ENCODE measurements around the gene ALKBH3. TPM values are rescaled to one million over a fixed set of nuclear protein-coding genes. Genes with fewer than 3 reads are reported as not detected.

Gene ALKBH3
- total RNA-seq, 1 experiment from 2014 or later: 18.8 TPM

GRCh38 chr11:43950311-43950855 lies 69.8 kb downstream of the ALKBH3 start:
- Histone ChIP-seq H4K20me1 (ENCODE audit: control insufficient read depth, insufficient read depth, insufficient read length) (no peaks in the 10 kb centered on the region), H2AK5ac (ENCODE audit: insufficient read length, low read length) (no peak overlapping the region), H3T11ph (ENCODE audit: low read length) (no peak overlapping the region), H2BK15ac (ENCODE audit: low read depth, low read length) (no peak overlapping the region), H3K18ac (ENCODE audit: insufficient read length, low read depth, low read length) (no peak overlapping the region), H2BK20ac (ENCODE audit: low read depth, low read length, poor library complexity, severe bottlenecking) (no peak overlapping the region), H3K14ac (ENCODE audit: insufficient read depth, low read length) (no peak overlapping the region), H2BK5ac (ENCODE audit: insufficient read length, low read length) (no peak overlapping the region), H3K4me2 (ENCODE audit: insufficient read depth, insufficient read length, low read length) (no peak overlapping the region), H2AFZ (ENCODE audit: low read length) (no peak overlapping the region), H3K23me2 (ENCODE audit: insufficient read length, low read depth, low read length, poor library complexity, severe bottlenecking) (no peaks in the 10 kb centered on the region), H4K8ac (replicated peaks; ENCODE audit: insufficient read length, low read depth, low read length) (no peak overlapping the region), H3K4ac (ENCODE audit: low read depth, low read length) (no peak overlapping the region), H2BK120ac (ENCODE audit: low read depth, low read length, poor library complexity, severe bottlenecking) (no peak overlapping the region), H3K23ac (ENCODE audit: insufficient read length, low read depth, low read length) (no peak overlapping the region), H3K9me3 (ENCODE audit: control insufficient read depth, low read depth, low read length) (no peaks in the 10 kb centered on the region), H3K27me3 (ENCODE audit: insufficient read depth, low read length) (no peaks in the 10 kb centered on the region), H4K5ac (ENCODE audit: insufficient read length, low read depth, low read length) (no peak overlapping the region), H2BK12ac (ENCODE audit: insufficient read length, low read depth, low read length) (no peak overlapping the region), H3K79me1 (ENCODE audit: insufficient read depth, low read depth, low read length, poor library complexity, severe bottlenecking) (no peaks in the 10 kb centered on the region), H4K91ac (ENCODE audit: insufficient read length, low read depth, low read length) (no peak overlapping the region), H3K9ac (ENCODE audit: extremely low read depth, insufficient read length, low read length) (no peak overlapping the region), H3K27ac (ENCODE audit: insufficient read length, low read depth, low read length) (no peak overlapping the region), H3K79me2 (ENCODE audit: insufficient read depth, low read length) (no peaks in the 10 kb centered on the region), H3K4me1 (ENCODE audit: insufficient read depth, low read length) (peaks cover 10% of the 10 kb centered on the region), H3K56ac (ENCODE audit: insufficient read length, low read depth, low read length) (no peak overlapping the region)
- peaks cover 3% of the 10 kb centered on the region in 2 experiments; a peak in 4 of 5 replicates for H3K9me3 Mint-ChIP-seq
- peaks cover 65 to 74% of the 10 kb centered on the region in 2 experiments for H3K4me1 Mint-ChIP-seq
- H3K36me3 Mint-ChIP-seq (ENCODE audit: insufficient read depth in 1 of 3, low read depth in 3 of 3): peaks cover 0 to 10% (median 5%) of the 10 kb centered on the region in 3 experiments; a peak in 3 of 7 replicates
- peak overlapping the region in 1 of 3 experiments; percentile 86; a peak in 1 of 7 replicates for H3K27ac Mint-ChIP-seq
- TF ChIP-seq CTCF (conservative IDR thresholded peaks at IDR 0.05): no peak
- no peak overlapping the region for H3K4me3 Mint-ChIP-seq
- WGBS (ENCODE audit: extremely low coverage, insufficient read length, low lambda C conversion rate): no CpG with 5 or more reads among the region's 5 CpGs
- no peak for DNase-seq
- peaks cover 21% of the 10 kb centered on the region for H3K27me3 Mint-ChIP-seq (ENCODE audit: low read depth)

All from H9 (cell line).